Measurements from ENCODE around the gene ABHD12. TPM values are rescaled to one million over a fixed set of nuclear protein-coding genes. Genes with fewer than 3 reads are reported as not detected.
A peak's percentile ranks its signal among the peaks of the same experiment; 100 is the strongest.

The ABHD12 gene
- total and polyA plus RNA-seq, 2 donors (not counting 1 experiment from before 2014, with no cell fraction given) = 79.1 to 84.6 TPM

DNA sequence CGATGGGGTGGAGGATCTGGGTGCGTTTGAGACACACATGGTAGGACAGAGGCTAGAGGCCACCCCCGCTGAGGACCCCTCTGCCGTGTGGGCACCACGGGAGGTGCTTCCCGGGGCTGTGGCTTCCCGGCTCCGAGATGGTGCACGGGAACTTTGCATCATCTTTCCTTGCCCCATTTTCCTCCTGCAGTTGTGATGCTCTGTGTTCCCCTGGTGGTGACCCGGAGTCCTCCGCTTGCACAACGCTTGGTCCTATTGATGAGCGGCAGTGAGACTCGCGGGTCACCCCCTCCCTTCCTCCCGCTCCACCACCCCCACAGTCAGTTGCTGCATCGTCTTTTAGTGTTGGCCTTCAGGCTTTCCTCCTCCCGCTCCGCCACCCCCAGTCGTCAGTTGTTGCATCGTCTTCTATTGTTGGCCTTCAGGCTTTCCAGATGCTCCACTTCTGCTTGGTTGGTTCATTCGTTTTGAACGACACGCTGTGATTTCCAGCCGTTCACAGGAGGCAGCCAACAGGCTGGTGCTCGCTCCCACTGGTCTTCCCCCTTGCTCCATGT, 105.5 kb downstream of the ABHD12 start:
- no peak for TF ChIP-seq EZH2 (IDR thresholded peaks at IDR 0.05; ENCODE audit: low read length, missing control alignments)
- TF ChIP-seq, protein P1, sequence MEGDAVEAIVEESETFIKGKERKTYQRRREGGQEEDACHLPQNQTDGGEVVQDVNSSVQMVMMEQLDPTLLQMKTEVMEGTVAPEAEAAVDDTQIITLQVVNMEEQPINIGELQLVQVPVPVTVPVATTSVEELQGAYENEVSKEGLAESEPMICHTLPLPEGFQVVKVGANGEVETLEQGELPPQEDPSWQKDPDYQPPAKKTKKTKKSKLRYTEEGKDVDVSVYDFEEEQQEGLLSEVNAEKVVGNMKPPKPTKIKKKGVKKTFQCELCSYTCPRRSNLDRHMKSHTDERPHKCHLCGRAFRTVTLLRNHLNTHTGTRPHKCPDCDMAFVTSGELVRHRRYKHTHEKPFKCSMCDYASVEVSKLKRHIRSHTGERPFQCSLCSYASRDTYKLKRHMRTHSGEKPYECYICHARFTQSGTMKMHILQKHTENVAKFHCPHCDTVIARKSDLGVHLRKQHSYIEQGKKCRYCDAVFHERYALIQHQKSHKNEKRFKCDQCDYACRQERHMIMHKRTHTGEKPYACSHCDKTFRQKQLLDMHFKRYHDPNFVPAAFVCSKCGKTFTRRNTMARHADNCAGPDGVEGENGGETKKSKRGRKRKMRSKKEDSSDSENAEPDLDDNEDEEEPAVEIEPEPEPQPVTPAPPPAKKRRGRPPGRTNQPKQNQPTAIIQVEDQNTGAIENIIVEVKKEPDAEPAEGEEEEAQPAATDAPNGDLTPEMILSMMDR (conservative IDR thresholded peaks at IDR 0.05 in 1 of 2, IDR thresholded peaks at IDR 0.05 in 1 of 2; ENCODE audit: low read depth in 1 of 2, low read length in 2 of 2) = peak in 1 of 2 donors; percentile 14
- H3K36me3 ChIP-seq (ENCODE audit: control insufficient read depth, insufficient read depth, low read length) = peaks cover 38% of the 10 kb centered on the region
- no peaks in the 10 kb centered on the region for H3K27me3 ChIP-seq (ENCODE audit: control insufficient read depth, insufficient read depth, low read length)
- no peak overlapping the region for H3K27ac ChIP-seq (ENCODE audit: insufficient read depth, low read length)
- H2AFZ ChIP-seq (ENCODE audit: low read length) = no peak overlapping the region
- H3K9me3 ChIP-seq (ENCODE audit: control insufficient read depth, insufficient read depth, low read depth, low read length) = no peaks in the 10 kb centered on the region
- DNase-seq (ENCODE audit: low read depth in 2 of 2) = no peak
- H3K4me1 ChIP-seq (ENCODE audit: control insufficient read depth, extremely low read depth, insufficient read depth, low read length) = no peaks in the 10 kb centered on the region
- no peaks in the 10 kb centered on the region for H3K79me2 ChIP-seq (ENCODE audit: control insufficient read depth, insufficient read depth, low read length)
- H3K4me3 ChIP-seq (replicated peaks in 1 of 4; ENCODE audit: control extremely low read depth in 1 of 4, insufficient read depth in 1 of 4, low read depth in 3 of 4, low read length in 4 of 4) = no peak overlapping the region
- no peak overlapping the region for H3K4me2 ChIP-seq (ENCODE audit: extremely low read depth, insufficient read depth, low read length)
- H3K9ac ChIP-seq (ENCODE audit: insufficient read depth, low read length) = no peak overlapping the region
- H4K20me1 ChIP-seq (ENCODE audit: control insufficient read depth, extremely low read depth, insufficient read depth, low read length) = no peaks in the 10 kb centered on the region

DNA sequence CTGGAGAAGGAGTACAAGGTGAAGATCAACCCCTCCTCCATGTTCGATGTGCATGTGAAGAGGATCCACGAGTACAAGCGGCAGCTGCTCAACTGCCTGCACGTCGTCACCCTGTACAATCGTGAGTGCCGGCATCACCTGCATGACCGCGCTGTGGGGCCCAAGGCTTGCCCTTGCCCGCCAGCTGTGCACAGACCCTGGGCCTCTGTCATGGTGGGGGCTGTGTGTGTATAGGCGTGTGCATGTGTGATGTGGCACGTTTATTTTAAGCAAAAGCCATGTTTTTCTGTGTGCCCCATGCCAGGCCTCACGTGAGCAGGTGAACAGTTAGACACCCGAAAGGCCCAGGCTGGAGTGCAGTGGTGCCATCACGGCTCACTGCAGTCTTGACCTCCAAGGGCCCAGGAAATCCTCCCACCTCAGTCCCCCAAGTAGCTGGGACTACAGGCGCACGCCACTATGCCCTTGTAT, 106.5 kb downstream of the ABHD12 start:
- H4K20me1 ChIP-seq (ENCODE audit: control insufficient read depth, extremely low read depth, insufficient read depth, low read length) = no peaks in the 10 kb centered on the region
- no peak for DNase-seq (ENCODE audit: low read depth in 2 of 2)
- H3K36me3 ChIP-seq (ENCODE audit: control insufficient read depth, insufficient read depth, low read length) = peaks cover 42% of the 10 kb centered on the region
- H2AFZ ChIP-seq (ENCODE audit: low read length) = no peak overlapping the region
- H3K79me2 ChIP-seq (ENCODE audit: control insufficient read depth, insufficient read depth, low read length) = no peaks in the 10 kb centered on the region
- H3K27me3 ChIP-seq (ENCODE audit: control insufficient read depth, insufficient read depth, low read length) = no peaks in the 10 kb centered on the region
- H3K4me1 ChIP-seq (ENCODE audit: control insufficient read depth, extremely low read depth, insufficient read depth, low read length) = no peaks in the 10 kb centered on the region
- no peak overlapping the region for H3K4me2 ChIP-seq (ENCODE audit: extremely low read depth, insufficient read depth, low read length)
- H3K4me3 ChIP-seq (replicated peaks in 1 of 4; ENCODE audit: control extremely low read depth in 1 of 4, insufficient read depth in 1 of 4, low read depth in 3 of 4, low read length in 4 of 4) = no peak overlapping the region
- TF ChIP-seq, protein P1 (conservative IDR thresholded peaks at IDR 0.05 in 1 of 2, IDR thresholded peaks at IDR 0.05 in 1 of 2; ENCODE audit: low read depth in 1 of 2, low read length in 2 of 2) = no peak
- no peak for TF ChIP-seq EZH2 (IDR thresholded peaks at IDR 0.05; ENCODE audit: low read length, missing control alignments)
- H3K9me3 ChIP-seq (ENCODE audit: control insufficient read depth, insufficient read depth, low read depth, low read length) = no peaks in the 10 kb centered on the region
- no peak overlapping the region for H3K27ac ChIP-seq (ENCODE audit: insufficient read depth, low read length)
- H3K9ac ChIP-seq (ENCODE audit: insufficient read depth, low read length) = no peak overlapping the region

DNA sequence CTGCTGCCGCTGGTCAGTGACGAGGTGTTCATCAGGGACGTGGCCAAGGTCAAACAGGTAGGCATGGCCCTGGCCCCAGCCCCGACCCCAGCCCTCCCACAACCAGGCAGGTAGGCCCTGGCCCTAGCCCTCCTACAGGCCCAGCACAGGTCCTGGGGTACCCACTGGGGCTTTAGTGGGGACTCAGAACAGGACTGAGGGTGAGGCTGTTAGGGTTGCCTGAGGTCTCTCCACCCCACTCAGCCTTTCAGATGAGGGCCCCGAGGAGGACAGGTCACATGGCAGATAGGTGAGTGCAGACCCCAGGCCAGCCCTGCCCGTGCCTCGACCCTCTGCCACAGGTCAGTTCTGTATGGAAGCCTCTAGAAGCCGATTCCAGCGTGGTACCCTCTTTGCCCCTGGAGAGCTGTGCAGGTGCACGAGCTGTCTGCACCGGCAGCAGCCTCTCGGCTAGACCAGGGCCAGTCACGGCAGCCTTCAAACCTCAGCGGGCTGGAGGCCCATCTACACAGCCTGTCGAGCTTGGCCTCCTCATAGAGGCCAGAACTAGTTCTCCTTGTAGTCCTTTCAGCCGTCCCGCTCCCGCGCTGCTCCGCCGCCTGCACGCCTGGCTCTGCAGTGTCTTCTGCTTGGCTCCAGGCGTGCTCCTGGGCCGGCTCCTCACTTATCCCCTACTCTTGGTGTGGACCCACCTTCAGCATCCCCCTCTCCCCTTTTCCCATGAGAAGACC, 107.2 kb downstream of the ABHD12 start:
- no peaks in the 10 kb centered on the region for H3K79me2 ChIP-seq (ENCODE audit: control insufficient read depth, insufficient read depth, low read length)
- no peak for DNase-seq (ENCODE audit: low read depth in 2 of 2)
- H4K20me1 ChIP-seq (ENCODE audit: control insufficient read depth, extremely low read depth, insufficient read depth, low read length) = no peaks in the 10 kb centered on the region
- H3K9ac ChIP-seq (ENCODE audit: insufficient read depth, low read length) = no peak overlapping the region
- H3K4me1 ChIP-seq (ENCODE audit: control insufficient read depth, extremely low read depth, insufficient read depth, low read length) = no peaks in the 10 kb centered on the region
- TF ChIP-seq EZH2 (IDR thresholded peaks at IDR 0.05; ENCODE audit: low read length, missing control alignments) = no peak
- TF ChIP-seq, protein P1 (conservative IDR thresholded peaks at IDR 0.05 in 1 of 2, IDR thresholded peaks at IDR 0.05 in 1 of 2; ENCODE audit: low read depth in 1 of 2, low read length in 2 of 2) = no peak
- peaks cover 37% of the 10 kb centered on the region for H3K36me3 ChIP-seq (ENCODE audit: control insufficient read depth, insufficient read depth, low read length)
- no peak overlapping the region for H3K4me2 ChIP-seq (ENCODE audit: extremely low read depth, insufficient read depth, low read length)
- no peak overlapping the region for H3K27ac ChIP-seq (ENCODE audit: insufficient read depth, low read length)
- no peaks in the 10 kb centered on the region for H3K9me3 ChIP-seq (ENCODE audit: control insufficient read depth, insufficient read depth, low read depth, low read length)
- no peak overlapping the region for H2AFZ ChIP-seq (ENCODE audit: low read length)
- no peak overlapping the region for H3K4me3 ChIP-seq (replicated peaks in 1 of 4; ENCODE audit: control extremely low read depth in 1 of 4, insufficient read depth in 1 of 4, low read depth in 3 of 4, low read length in 4 of 4)
- H3K27me3 ChIP-seq (ENCODE audit: control insufficient read depth, insufficient read depth, low read length) = no peaks in the 10 kb centered on the region
